Lower leg skin (tissue), 4 donors: Measurements from ENCODE around the gene KCNIP4. TPM values are rescaled to one million over a fixed set of nuclear protein-coding genes. Genes with fewer than 3 reads are reported as not detected.

Source experiments
- DNase-seq, 2 donors: peaks; one replicate each; pipeline ENCODE4 v3.0.0-alpha.2; 2019; ENCODE audit warnings: low spot score in 2 of 2
- H3K4me3 ChIP-seq: fragments of 200-600 bp; sonication (generic); 2 replicates; pipeline ENCODE4 v1.5.1; 2017; ENCODE audit warnings: mild to moderate bottlenecking, low read depth; ENCODE audit not compliant: poor library complexity, severe bottlenecking
- CTCF ChIP-seq, 3 donors: fragments of 450-650 bp; IDR thresholded peaks; one replicate each; pipeline ENCODE4 v1.5.1; 2016; ENCODE audit warnings: antibody characterized with exemption in 3 of 3, mild to moderate bottlenecking in 3 of 3, moderate library complexity in 2 of 3
- POLR2A ChIP-seq, 2 donors: fragments of 450-650 bp; IDR thresholded peaks; one replicate each; pipeline ENCODE4 v1.6.1; 2016 to 2017; ENCODE audit warnings: antibody characterized with exemption in 2 of 2, mild to moderate bottlenecking in 1 of 2, moderate library complexity in 1 of 2
- WGBS, 2 donors: methylation state at CpG; one replicate each; pipeline ENCODE4 v1.1.5; 2018; 5-methylcytosine and 5-hydroxymethylcytosine counted together
- intact Hi-C: fragments of 100-400 bp; cut with DNase I; formaldehyde crosslinking; loops from one replicate; pipeline ENCODE4 v1.15.0; 2023; ENCODE audit warnings: low total_unique reads
- total RNA-seq, 4 donors: library from RNA; depleted of rRNA; stranded (reverse); fragments of >200 nt; gene quantifications; one replicate each; pipeline ENCODE4 v1.1.0, GENCODE V29; 2016

Gene KCNIP4
- total RNA-seq, 4 donors from 2014 or later, result not detected

DNA sequence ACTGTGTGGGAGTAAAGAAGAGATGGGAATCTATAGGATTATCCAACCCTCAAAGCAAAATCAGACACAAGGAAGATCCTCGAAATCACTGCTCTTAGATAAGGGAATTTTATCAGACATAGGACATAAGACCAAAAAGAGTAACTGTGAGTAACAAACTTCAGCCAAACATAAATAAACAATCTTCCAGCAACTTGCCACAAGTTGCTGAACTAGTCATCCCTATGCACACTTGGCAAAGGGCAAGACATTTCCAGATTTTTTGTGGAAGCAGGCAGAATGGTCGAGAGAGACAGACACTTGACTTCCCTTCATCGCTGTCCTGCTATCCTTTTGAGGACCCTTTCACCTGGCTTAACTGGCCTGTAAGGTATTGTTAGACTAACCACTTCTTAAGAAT lies 89.6 kb downstream of the KCNIP4 start:
- TF ChIP-seq POLR2A (IDR thresholded peaks at IDR 0.05) (no peak), CTCF (IDR thresholded peaks at IDR 0.05) (no peak)
- H3K4me3 ChIP-seq, result no peak overlapping the region
- no peak for DNase-seq
- 79 to 85% methylated on average over 3 of the region's 3 CpGs for WGBS, 2 donors
- intact Hi-C loops, result no loop called here

DNA sequence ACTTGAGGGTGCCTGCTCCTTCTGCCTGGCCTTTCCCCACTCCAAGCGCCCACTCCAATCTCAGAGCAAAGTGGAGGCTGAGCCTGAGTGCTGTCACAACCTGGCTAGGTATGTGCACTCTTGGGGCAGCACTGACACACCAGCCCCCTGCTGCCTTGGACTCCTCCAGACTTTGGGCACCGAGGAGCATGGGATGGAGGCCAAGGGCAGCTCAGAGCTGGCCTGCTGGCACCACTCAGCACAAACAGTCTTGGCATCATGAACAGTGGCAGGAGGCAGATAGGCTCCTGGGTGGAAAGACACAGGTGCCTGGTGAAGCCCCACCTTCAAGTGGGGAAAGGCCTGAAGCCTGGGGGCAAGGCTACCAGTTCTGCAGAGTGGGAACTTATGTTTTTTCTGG lies 91.8 kb downstream of the KCNIP4 start:
- H3K4me3 ChIP-seq, result no peak overlapping the region
- intact Hi-C loops, result no loop called here
- no peak for DNase-seq
- TF ChIP-seq POLR2A (IDR thresholded peaks at IDR 0.05) (no peak), CTCF (IDR thresholded peaks at IDR 0.05) (no peak)
- WGBS, 2 donors, result 53 to 69% methylated on average over 2 of the region's 2 CpGs

GRCh38 chr4:21856301-21856700 lies 92.3 kb downstream of the KCNIP4 start:
- intact Hi-C loops, result no loop called here
- WGBS, 2 donors, result 44 to 59% methylated on average over 5 to 6 of the region's 6 CpGs
- no peak for DNase-seq

GRCh38 chr4:21849077-21849476 lies 99.5 kb downstream of the KCNIP4 start:
- no peak for DNase-seq
- TF ChIP-seq CTCF (IDR thresholded peaks at IDR 0.05) (no peak), POLR2A (IDR thresholded peaks at IDR 0.05) (no peak)
- intact Hi-C loops, result no loop called here
- WGBS, 2 donors, result 77 to 85% methylated on average over 3 of the region's 3 CpGs
- no peak overlapping the region for H3K4me3 ChIP-seq

More at GRCh38 chr4:21856301-21856700, 92.3 kb downstream of the KCNIP4 start:
- no peak overlapping the region for H3K4me3 ChIP-seq
- no peak for TF ChIP-seq CTCF (IDR thresholded peaks at IDR 0.05)
- TF ChIP-seq POLR2A (IDR thresholded peaks at IDR 0.05), result no peak

DNA sequence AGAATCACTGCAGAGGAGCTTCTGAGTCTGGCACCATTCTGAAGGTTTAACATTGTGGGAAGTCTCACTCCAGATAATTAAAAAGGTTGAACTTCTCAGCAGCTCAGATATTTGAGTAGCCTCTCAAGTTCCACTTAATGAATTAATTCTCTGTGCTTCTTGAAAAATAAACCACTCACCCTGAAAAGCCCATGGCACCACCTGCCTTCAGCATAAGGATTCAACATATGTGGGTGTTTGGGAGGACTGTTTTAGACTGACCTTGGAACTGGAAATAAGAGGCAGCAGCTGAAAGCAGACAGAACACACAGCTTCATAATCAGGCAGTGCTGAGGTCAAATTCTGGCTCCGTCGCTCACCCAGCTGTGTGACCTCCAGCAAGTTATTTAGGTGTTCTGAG lies 100.6 kb downstream of the KCNIP4 start:
- 89 to 90% methylated on average over 2 of the region's 2 CpGs for WGBS, 2 donors
- H3K4me3 ChIP-seq, result no peak overlapping the region
- TF ChIP-seq POLR2A (IDR thresholded peaks at IDR 0.05) (no peak), CTCF (IDR thresholded peaks at IDR 0.05) (no peak)
- DNase-seq, result no peak
- intact Hi-C loops, result no loop called here

GRCh38 chr4:21845663-21846062 lies 102.9 kb downstream of the KCNIP4 start:
- TF ChIP-seq POLR2A (IDR thresholded peaks at IDR 0.05), result no peak
- TF ChIP-seq CTCF (IDR thresholded peaks at IDR 0.05), result no peak
- no peak for DNase-seq
- H3K4me3 ChIP-seq, result no peak overlapping the region
- intact Hi-C loops, result no loop called here
- WGBS, 2 donors, result 68 to 74% methylated on average over 4 of the region's 4 CpGs
